GM21737 (cell line): ENCODE results near the gene CXorf51A.
"Not testable (repeated sequence)": the region's sequence is repeated elsewhere in the genome, so short reads cannot be mapped to it uniquely, and the experiment has no call there.

Experiments
- ATAC-seq: cut with Tn5 transposase; IDR thresholded peaks from one replicate; pipeline ENCODE4 v1.9.1; 2021; ENCODE audit warnings: mild to moderate bottlenecking, moderate library complexity; ENCODE audit not compliant: unreplicated experiment

The CXorf51A gene

GRCh38 chrX:146814644-146815043, at the start of gene CXorf51A:
CXorf51A (minus strand) TSS chrX:146814744; CDS start chrX:146814723, 21 bp downstream.
- ATAC-seq: not testable (repeated sequence)

DNA sequence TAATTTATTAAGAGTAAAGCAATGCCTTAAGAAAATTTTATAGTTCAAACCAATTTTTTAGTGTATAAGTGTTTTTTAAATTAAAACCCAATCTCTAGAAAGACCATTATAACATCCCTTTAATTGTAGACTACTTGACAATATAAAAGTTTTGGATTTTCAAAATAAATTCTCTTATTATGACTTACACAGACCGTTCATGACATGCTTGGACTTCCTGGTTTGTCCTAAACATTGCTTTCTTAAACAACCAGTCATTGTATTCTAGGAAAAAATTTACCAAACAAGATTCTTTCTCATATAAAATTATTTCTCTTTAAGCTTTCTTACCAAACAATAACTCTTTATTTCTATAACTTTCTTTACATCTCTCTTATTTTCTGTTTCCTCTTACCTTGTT, 49.0 kb upstream of the CXorf51A start:
- no peak for ATAC-seq

DNA sequence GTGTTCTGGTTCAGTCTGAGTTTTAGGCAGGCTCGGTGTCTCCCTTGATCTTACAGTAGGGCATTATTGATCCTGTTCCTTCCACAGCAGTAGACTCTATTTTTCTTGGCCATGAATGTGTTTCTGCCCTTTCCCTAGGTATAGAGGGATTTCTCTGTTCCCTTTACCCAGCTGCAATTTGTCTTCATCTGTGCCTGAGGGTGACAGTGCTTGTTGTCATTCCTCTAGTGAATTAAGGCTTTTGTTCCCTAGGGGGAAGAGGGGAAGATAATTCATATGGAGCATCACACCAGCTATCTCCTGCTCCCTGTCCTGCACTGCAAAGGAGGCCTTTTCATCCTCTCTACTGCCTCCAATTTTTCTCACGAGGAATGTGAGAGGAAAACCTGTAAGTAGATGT, 39.7 kb upstream of the CXorf51A start:
- ATAC-seq: no peak

DNA sequence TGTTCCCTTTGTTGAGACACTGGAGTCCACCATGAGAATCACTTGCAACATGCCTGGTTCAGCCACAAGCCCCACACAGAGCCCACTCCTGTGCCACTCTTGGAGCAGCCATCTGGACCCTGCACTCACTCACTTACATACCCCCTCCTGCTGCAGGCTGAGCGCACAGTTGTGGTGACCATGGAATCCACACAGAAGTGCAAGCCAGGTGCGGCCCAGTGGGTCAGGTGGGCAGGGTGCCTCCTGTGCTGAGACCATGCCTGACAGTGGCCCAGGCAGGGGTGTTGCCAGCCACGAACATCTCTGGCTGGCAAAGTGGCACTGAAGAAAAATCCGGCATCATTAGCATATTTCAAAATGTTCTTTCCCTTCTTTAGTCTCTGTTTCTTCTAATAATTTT, 17.4 kb upstream of the CXorf51A start:
- no peak for ATAC-seq

GRCh38 chrX:146809471-146809870, 5.1 kb downstream of the CXorf51A start, which contains the start of gene CXorf51B:
CXorf51B (plus strand) TSS chrX:146809771; CDS start chrX:146809792, 21 bp downstream.
- ATAC-seq: not testable (repeated sequence)
